ENCODE results near the gene ADGRG6.

The ADGRG6 gene

GRCh38 chr6:142291512-142291911, 10.3 kb upstream of the ADGRG6 start:
- Histone ChIP-seq H3K36me3 (ENCODE audit: insufficient read depth, low read length) (no peaks in the 10 kb centered on the region), H3K4me2 (ENCODE audit: low read length) (no peak overlapping the region), H3K27me3 (ENCODE audit: control insufficient read depth, insufficient read depth, low read length) (no peaks in the 10 kb centered on the region), H3K9me3 (replicated peaks; ENCODE audit: low read length) (no peaks in the 10 kb centered on the region), H3K4me1 (ENCODE audit: control insufficient read depth, insufficient read depth, low read length) (no peaks in the 10 kb centered on the region), H3K9ac (ENCODE audit: low read depth, low read length) (no peak overlapping the region), H3K4me3 (ENCODE audit: low read length) (no peak overlapping the region)

GRCh38 chr6:142292166-142292924, 9.5 kb upstream of the ADGRG6 start:
- no peak overlapping the region for H3K9ac ChIP-seq (ENCODE audit: low read depth, low read length)
- H3K4me1 ChIP-seq (ENCODE audit: control insufficient read depth, insufficient read depth, low read length), result peaks cover under 1% of the 10 kb centered on the region
- H3K9me3 ChIP-seq (replicated peaks; ENCODE audit: low read length), result no peaks in the 10 kb centered on the region
- no peaks in the 10 kb centered on the region for H3K36me3 ChIP-seq (ENCODE audit: insufficient read depth, low read length)
- H3K27me3 ChIP-seq (ENCODE audit: control insufficient read depth, insufficient read depth, low read length), result no peaks in the 10 kb centered on the region
- H3K4me2 ChIP-seq (ENCODE audit: low read length), result no peak overlapping the region
- H3K4me3 ChIP-seq (ENCODE audit: low read length), result no peak overlapping the region

GRCh38 chr6:142293121-142293520, 8.7 kb upstream of the ADGRG6 start:
- Histone ChIP-seq H3K27me3 (ENCODE audit: control insufficient read depth, insufficient read depth, low read length) (no peaks in the 10 kb centered on the region), H3K9ac (ENCODE audit: low read depth, low read length) (no peak overlapping the region), H3K36me3 (ENCODE audit: insufficient read depth, low read length) (no peaks in the 10 kb centered on the region), H3K9me3 (replicated peaks; ENCODE audit: low read length) (no peaks in the 10 kb centered on the region), H3K4me2 (ENCODE audit: low read length) (no peak overlapping the region), H3K4me3 (ENCODE audit: low read length) (no peak overlapping the region), H3K4me1 (ENCODE audit: control insufficient read depth, insufficient read depth, low read length) (peaks cover 8% of the 10 kb centered on the region)

- no peaks in the 10 kb centered on the region for H3K27me3 ChIP-seq (ENCODE audit: control insufficient read depth, insufficient read depth, low read length)
- peaks cover 19% of the 10 kb centered on the region for H3K4me1 ChIP-seq (ENCODE audit: control insufficient read depth, insufficient read depth, low read length)
- no peak overlapping the region for H3K9ac ChIP-seq (ENCODE audit: low read depth, low read length)
- H3K9me3 ChIP-seq (replicated peaks; ENCODE audit: low read length), result no peaks in the 10 kb centered on the region
- no peak overlapping the region for H3K4me2 ChIP-seq (ENCODE audit: low read length)
- H3K36me3 ChIP-seq (ENCODE audit: insufficient read depth, low read length), result no peaks in the 10 kb centered on the region
- no peak overlapping the region for H3K4me3 ChIP-seq (ENCODE audit: low read length)
Measured at GRCh38 chr6:142294679-142295078, 7.1 kb upstream of the ADGRG6 start.

GRCh38 chr6:142296975-142297604, 4.7 kb upstream of the ADGRG6 start:
- Histone ChIP-seq H3K27me3 (ENCODE audit: control insufficient read depth, insufficient read depth, low read length) (no peaks in the 10 kb centered on the region), H3K36me3 (ENCODE audit: insufficient read depth, low read length) (no peaks in the 10 kb centered on the region), H3K4me1 (ENCODE audit: control insufficient read depth, insufficient read depth, low read length) (peaks cover 29% of the 10 kb centered on the region), H3K9ac (ENCODE audit: low read depth, low read length) (peak overlapping the region; percentile 40), H3K4me2 (ENCODE audit: low read length) (no peak overlapping the region), H3K9me3 (replicated peaks; ENCODE audit: low read length) (no peaks in the 10 kb centered on the region), H3K4me3 (ENCODE audit: low read length) (no peak overlapping the region)

GRCh38 chr6:142297605-142297995, 4.2 kb upstream of the ADGRG6 start:
- H3K27me3 ChIP-seq (ENCODE audit: control insufficient read depth, insufficient read depth, low read length), result no peaks in the 10 kb centered on the region

GRCh38 chr6:142297996-142298753, 3.6 kb upstream of the ADGRG6 start:
- peak overlapping the region; percentile 15 for H3K4me3 ChIP-seq (ENCODE audit: low read length)
- H3K9me3 ChIP-seq (replicated peaks; ENCODE audit: low read length), result no peaks in the 10 kb centered on the region
- H3K9ac ChIP-seq (ENCODE audit: low read depth, low read length), result peak overlapping the region; percentile 40
- H3K4me1 ChIP-seq (ENCODE audit: control insufficient read depth, insufficient read depth, low read length), result peaks cover 34% of the 10 kb centered on the region
- no peaks in the 10 kb centered on the region for H3K27me3 ChIP-seq (ENCODE audit: control insufficient read depth, insufficient read depth, low read length)
- peak overlapping the region; percentile 30 for H3K4me2 ChIP-seq (ENCODE audit: low read length)
- H3K36me3 ChIP-seq (ENCODE audit: insufficient read depth, low read length), result no peaks in the 10 kb centered on the region

More at GRCh38 chr6:142297605-142297995, 4.2 kb upstream of the ADGRG6 start:
- no peak overlapping the region for H3K4me3 ChIP-seq (ENCODE audit: low read length)
- peak overlapping the region; percentile 40 for H3K9ac ChIP-seq (ENCODE audit: low read depth, low read length)
- no peaks in the 10 kb centered on the region for H3K9me3 ChIP-seq (replicated peaks; ENCODE audit: low read length)
- H3K4me2 ChIP-seq (ENCODE audit: low read length), result peak overlapping the region; percentile 30
- peaks cover 34% of the 10 kb centered on the region for H3K4me1 ChIP-seq (ENCODE audit: control insufficient read depth, insufficient read depth, low read length)
- no peaks in the 10 kb centered on the region for H3K36me3 ChIP-seq (ENCODE audit: insufficient read depth, low read length)

- H3K27me3 ChIP-seq (ENCODE audit: control insufficient read depth, insufficient read depth, low read length), result no peaks in the 10 kb centered on the region
- H3K4me2 ChIP-seq (ENCODE audit: low read length), result peak overlapping the region; percentile 97
- H3K36me3 ChIP-seq (ENCODE audit: insufficient read depth, low read length), result no peaks in the 10 kb centered on the region
- no peak overlapping the region for H3K9ac ChIP-seq (ENCODE audit: low read depth, low read length)
- no peak overlapping the region for H3K4me3 ChIP-seq (ENCODE audit: low read length)
- no peaks in the 10 kb centered on the region for H3K9me3 ChIP-seq (replicated peaks; ENCODE audit: low read length)
- peaks cover 34% of the 10 kb centered on the region for H3K4me1 ChIP-seq (ENCODE audit: control insufficient read depth, insufficient read depth, low read length)
Measured at GRCh38 chr6:142300302-142300701, 1.5 kb upstream of the ADGRG6 start.

- peak overlapping the region; percentile 86 for H3K4me3 ChIP-seq (ENCODE audit: low read length)
- no peaks in the 10 kb centered on the region for H3K9me3 ChIP-seq (replicated peaks; ENCODE audit: low read length)
- peak overlapping the region; percentile 79 for H3K9ac ChIP-seq (ENCODE audit: low read depth, low read length)
- H3K27me3 ChIP-seq (ENCODE audit: control insufficient read depth, insufficient read depth, low read length), result no peaks in the 10 kb centered on the region
- H3K36me3 ChIP-seq (ENCODE audit: insufficient read depth, low read length), result no peaks in the 10 kb centered on the region
- H3K4me2 ChIP-seq (ENCODE audit: low read length), result peak overlapping the region; percentile 97
- H3K4me1 ChIP-seq (ENCODE audit: control insufficient read depth, insufficient read depth, low read length), result peaks cover 34% of the 10 kb centered on the region
Measured at GRCh38 chr6:142300758-142301650, 803 bp upstream of the ADGRG6 start.

GRCh38 chr6:142302421-142303175, 791 bp downstream of the ADGRG6 start:
- Histone ChIP-seq H3K4me3 (ENCODE audit: low read length) (peak overlapping the region; percentile 86), H3K36me3 (ENCODE audit: insufficient read depth, low read length) (no peaks in the 10 kb centered on the region), H3K9ac (ENCODE audit: low read depth, low read length) (peak overlapping the region; percentile 79), H3K9me3 (replicated peaks; ENCODE audit: low read length) (no peaks in the 10 kb centered on the region), H3K27me3 (ENCODE audit: control insufficient read depth, insufficient read depth, low read length) (no peaks in the 10 kb centered on the region), H3K4me2 (ENCODE audit: low read length) (peak overlapping the region; percentile 97), H3K4me1 (ENCODE audit: control insufficient read depth, insufficient read depth, low read length) (peaks cover 31% of the 10 kb centered on the region)

Measured in skeletal muscle satellite cell (primary cell).